ENCODE measurements around the gene TEKT5.
A peak's percentile ranks its signal among the peaks of the same experiment; 100 is the strongest.
"Not testable (repeated sequence)": the region's sequence is repeated elsewhere in the genome, so short reads cannot be mapped to it uniquely, and the experiment has no call there.

The TEKT5 gene

GRCh38 chr16:10684511-10685151 is 10.1 kb downstream of the TEKT5 start:
- no peak for DNase-seq (ENCODE audit: low spot score)

- no peak for DNase-seq (ENCODE audit: low spot score)
These were observed 11.6 kb downstream of the TEKT5 start for GRCh38 chr16:10683170-10683569.

- DNase-seq (ENCODE audit: low spot score) = no peak
These were observed 12.1 kb downstream of the TEKT5 start for GRCh38 chr16:10682604-10683003.

GRCh38 chr16:10681310-10682308 is 13.1 kb downstream of the TEKT5 start:
- no peak for DNase-seq (ENCODE audit: low spot score)

- DNase-seq (ENCODE audit: low spot score) = no peak
These were observed 14.8 kb downstream of the TEKT5 start for GRCh38 chr16:10679921-10680320.

GRCh38 chr16:10679441-10679840 is 15.3 kb downstream of the TEKT5 start:
- not testable (repeated sequence) for DNase-seq (ENCODE audit: low spot score)

GRCh38 chr16:10678655-10679054 is 16.1 kb downstream of the TEKT5 start:
- DNase-seq (ENCODE audit: low spot score) = no peak

- DNase-seq (ENCODE audit: low spot score) = no peak
These were observed 18.4 kb downstream of the TEKT5 start for GRCh38 chr16:10676284-10676683.

GRCh38 chr16:10675861-10676260 is 18.9 kb downstream of the TEKT5 start:
- DNase-seq (ENCODE audit: low spot score) = no peak

GRCh38 chr16:10675216-10675615 is 19.5 kb downstream of the TEKT5 start:
- DNase-seq (ENCODE audit: low spot score) = no peak

GRCh38 chr16:10671729-10672128 is 23.0 kb downstream of the TEKT5 start:
- no peak for DNase-seq (ENCODE audit: low spot score)

- no peak for DNase-seq (ENCODE audit: low spot score)
These were observed 24.9 kb downstream of the TEKT5 start for GRCh38 chr16:10669791-10670190.

GRCh38 chr16:10668322-10669045 is 26.2 kb downstream of the TEKT5 start:
- DNase-seq (ENCODE audit: low spot score) = peak; percentile 49

GRCh38 chr16:10667239-10667638 is 27.5 kb downstream of the TEKT5 start:
- no peak for DNase-seq (ENCODE audit: low spot score)

- no peak for DNase-seq (ENCODE audit: low spot score)
These were observed 28.4 kb downstream of the TEKT5 start for GRCh38 chr16:10666291-10666690.

GRCh38 chr16:10665166-10665565 is 29.6 kb downstream of the TEKT5 start:
- DNase-seq (ENCODE audit: low spot score) = no peak

- no peak for DNase-seq (ENCODE audit: low spot score)
These were observed 30.0 kb downstream of the TEKT5 start for GRCh38 chr16:10664720-10665126.

GRCh38 chr16:10663744-10664143 is 31.0 kb downstream of the TEKT5 start:
- DNase-seq (ENCODE audit: low spot score) = no peak

GRCh38 chr16:10663146-10663545 is 31.6 kb downstream of the TEKT5 start:
- no peak for DNase-seq (ENCODE audit: low spot score)

GRCh38 chr16:10662212-10662611 is 32.5 kb downstream of the TEKT5 start:
- DNase-seq (ENCODE audit: low spot score) = no peak

GRCh38 chr16:10661737-10662136 is 33.0 kb downstream of the TEKT5 start:
- no peak for DNase-seq (ENCODE audit: low spot score)

- DNase-seq (ENCODE audit: low spot score) = no peak
These were observed 33.6 kb downstream of the TEKT5 start for GRCh38 chr16:10660950-10661635.
